HepG2 (cell line): ENCODE measurements around the gene SAMD5. TPM values are rescaled to one million over a fixed set of nuclear protein-coding genes. Genes with fewer than 3 reads are reported as not detected.

Experiments
- ZNF3 ChIP-seq: IDR thresholded peaks from 2 replicates; pipeline ENCODE4 v1.7.0; 2017; ENCODE audit warnings: inconsistent platforms
- ZNF850 ChIP-seq: sonication (generic); formaldehyde crosslinking; conservative IDR thresholded peaks from 2 replicates; pipeline ENCODE4 v1.9.0; 2021; ENCODE audit warnings: mild to moderate bottlenecking, missing genetic modification reagents
- polyA plus RNA-seq, 8 experiments: library from polyadenylated mRNA; depleted of rRNA in 3 of 8; stranded (reverse) in 7 of 8; unstranded in 1 of 8; fragments of >200 nt; fragmentation: Illumina TruSeq in 4 of 8; extraction: Trizol in 4 of 8; gene quantifications; 2 replicates each; pipeline versions ENCODE4 v1.2.1 to v1.2.3, GENCODE V29; 2011 to 2016; ENCODE audit warnings: low read depth in 4 of 8, missing spikeins in 1 of 8, mixed read lengths in 1 of 8; ENCODE audit not compliant: insufficient read depth in 1 of 8
- total RNA-seq, 5 experiments: library from RNA; depleted of rRNA; stranded (reverse); fragments of >200 nt; fragmentation: Illumina TruSeq; extraction: Trizol; gene quantifications; 2 replicates each; pipeline ENCODE4 v1.2.3, GENCODE V29; 2016; ENCODE audit warnings: low read depth in 1 of 5
- TF ChIP-seq, protein P1 (sequence below): IDR thresholded peaks from 2 replicates; pipeline ENCODE4 v1.6.1; 2016; ENCODE audit warnings: missing biosample characterization, missing genetic modification reagents, low read depth
- TF ChIP-seq, protein P2 (sequence below): IDR thresholded peaks from 2 replicates; pipeline ENCODE4 v1.6.1; 2018; ENCODE audit warnings: missing genetic modification reagents
- TF ChIP-seq, protein P3 (sequence below): sonication (generic); formaldehyde crosslinking; conservative IDR thresholded peaks from 2 replicates; pipeline ENCODE4 v1.4.0; 2020; ENCODE audit warnings: missing genetic modification reagents
- TF ChIP-seq, protein P4 (sequence below), 2 experiments: fragments of 450-650 bp in 1 of 2; sonication (generic) in 1 of 2; formaldehyde crosslinking in 1 of 2; IDR thresholded peaks; 2 replicates each; pipeline versions ENCODE4 v1.6.1 to v1.8.0; 2016 to 2022; ENCODE audit warnings: antibody characterized with exemption in 1 of 2, mild to moderate bottlenecking in 1 of 2, missing genetic modification reagents in 1 of 2

The SAMD5 gene
- total and polyA plus RNA-seq, 2 of the 13 experiments (the other 11 are each of a cell fraction or from before 2014, with no cell fraction given): 0.02 to 0.07 TPM

DNA sequence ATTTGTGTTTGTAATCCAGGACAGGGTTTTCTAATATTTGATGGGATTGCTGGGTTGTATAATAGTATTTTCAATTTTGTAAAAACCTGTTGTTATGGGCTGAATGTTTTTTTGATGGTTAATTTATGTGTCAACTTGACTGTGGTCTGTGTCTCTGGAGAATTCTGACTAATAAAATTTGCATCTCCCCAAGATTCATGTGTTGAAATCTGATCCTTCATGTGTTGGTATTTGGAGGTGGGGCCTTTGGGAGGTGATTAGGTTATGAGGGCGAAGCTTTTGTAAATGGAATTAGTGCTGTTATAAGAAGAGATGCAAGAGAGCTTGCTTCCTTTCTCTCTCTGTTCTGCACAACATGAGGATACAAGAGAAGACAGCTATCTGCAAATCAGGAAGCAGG is 48.7 kb upstream of the SAMD5 start (continued):
- TF ChIP-seq, protein P1, sequence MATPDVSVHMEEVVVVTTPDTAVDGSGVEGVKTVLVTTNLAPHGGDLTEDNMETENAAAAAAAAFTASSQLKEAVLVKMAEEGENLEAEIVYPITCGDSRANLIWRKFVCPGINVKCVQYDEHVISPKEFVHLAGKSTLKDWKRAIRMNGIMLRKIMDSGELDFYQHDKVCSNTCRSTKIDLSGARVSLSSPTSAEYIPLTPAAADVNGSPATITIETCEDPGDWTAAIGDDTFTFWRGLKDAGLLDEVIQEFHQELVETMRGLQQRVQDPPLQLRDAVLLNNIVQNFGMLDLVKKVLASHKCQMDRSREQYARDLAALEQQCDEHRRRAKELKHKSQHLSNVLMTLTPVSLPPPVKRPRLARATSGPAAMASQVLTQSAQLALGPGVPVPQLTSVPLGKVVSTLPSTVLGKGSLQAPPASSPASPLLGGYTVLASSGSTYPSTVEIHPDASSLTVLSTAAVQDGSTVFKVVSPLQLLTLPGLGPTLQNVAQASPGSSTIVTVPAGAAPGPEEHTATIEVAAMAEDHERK: no peak
- TF ChIP-seq, protein P2, sequence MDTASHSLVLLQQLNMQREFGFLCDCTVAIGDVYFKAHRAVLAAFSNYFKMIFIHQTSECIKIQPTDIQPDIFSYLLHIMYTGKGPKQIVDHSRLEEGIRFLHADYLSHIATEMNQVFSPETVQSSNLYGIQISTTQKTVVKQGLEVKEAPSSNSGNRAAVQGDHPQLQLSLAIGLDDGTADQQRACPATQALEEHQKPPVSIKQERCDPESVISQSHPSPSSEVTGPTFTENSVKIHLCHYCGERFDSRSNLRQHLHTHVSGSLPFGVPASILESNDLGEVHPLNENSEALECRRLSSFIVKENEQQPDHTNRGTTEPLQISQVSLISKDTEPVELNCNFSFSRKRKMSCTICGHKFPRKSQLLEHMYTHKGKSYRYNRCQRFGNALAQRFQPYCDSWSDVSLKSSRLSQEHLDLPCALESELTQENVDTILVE (CRISPR knock-in tag): no peak
- TF ChIP-seq, protein P3, sequence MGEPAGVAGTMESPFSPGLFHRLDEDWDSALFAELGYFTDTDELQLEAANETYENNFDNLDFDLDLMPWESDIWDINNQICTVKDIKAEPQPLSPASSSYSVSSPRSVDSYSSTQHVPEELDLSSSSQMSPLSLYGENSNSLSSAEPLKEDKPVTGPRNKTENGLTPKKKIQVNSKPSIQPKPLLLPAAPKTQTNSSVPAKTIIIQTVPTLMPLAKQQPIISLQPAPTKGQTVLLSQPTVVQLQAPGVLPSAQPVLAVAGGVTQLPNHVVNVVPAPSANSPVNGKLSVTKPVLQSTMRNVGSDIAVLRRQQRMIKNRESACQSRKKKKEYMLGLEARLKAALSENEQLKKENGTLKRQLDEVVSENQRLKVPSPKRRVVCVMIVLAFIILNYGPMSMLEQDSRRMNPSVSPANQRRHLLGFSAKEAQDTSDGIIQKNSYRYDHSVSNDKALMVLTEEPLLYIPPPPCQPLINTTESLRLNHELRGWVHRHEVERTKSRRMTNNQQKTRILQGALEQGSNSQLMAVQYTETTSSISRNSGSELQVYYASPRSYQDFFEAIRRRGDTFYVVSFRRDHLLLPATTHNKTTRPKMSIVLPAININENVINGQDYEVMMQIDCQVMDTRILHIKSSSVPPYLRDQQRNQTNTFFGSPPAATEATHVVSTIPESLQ (CRISPR knock-in tag): no peak
- TF ChIP-seq ZNF850 (no peak), ZNF3 (CRISPR knock-in tag) (no peak)
- TF ChIP-seq, protein P4, sequence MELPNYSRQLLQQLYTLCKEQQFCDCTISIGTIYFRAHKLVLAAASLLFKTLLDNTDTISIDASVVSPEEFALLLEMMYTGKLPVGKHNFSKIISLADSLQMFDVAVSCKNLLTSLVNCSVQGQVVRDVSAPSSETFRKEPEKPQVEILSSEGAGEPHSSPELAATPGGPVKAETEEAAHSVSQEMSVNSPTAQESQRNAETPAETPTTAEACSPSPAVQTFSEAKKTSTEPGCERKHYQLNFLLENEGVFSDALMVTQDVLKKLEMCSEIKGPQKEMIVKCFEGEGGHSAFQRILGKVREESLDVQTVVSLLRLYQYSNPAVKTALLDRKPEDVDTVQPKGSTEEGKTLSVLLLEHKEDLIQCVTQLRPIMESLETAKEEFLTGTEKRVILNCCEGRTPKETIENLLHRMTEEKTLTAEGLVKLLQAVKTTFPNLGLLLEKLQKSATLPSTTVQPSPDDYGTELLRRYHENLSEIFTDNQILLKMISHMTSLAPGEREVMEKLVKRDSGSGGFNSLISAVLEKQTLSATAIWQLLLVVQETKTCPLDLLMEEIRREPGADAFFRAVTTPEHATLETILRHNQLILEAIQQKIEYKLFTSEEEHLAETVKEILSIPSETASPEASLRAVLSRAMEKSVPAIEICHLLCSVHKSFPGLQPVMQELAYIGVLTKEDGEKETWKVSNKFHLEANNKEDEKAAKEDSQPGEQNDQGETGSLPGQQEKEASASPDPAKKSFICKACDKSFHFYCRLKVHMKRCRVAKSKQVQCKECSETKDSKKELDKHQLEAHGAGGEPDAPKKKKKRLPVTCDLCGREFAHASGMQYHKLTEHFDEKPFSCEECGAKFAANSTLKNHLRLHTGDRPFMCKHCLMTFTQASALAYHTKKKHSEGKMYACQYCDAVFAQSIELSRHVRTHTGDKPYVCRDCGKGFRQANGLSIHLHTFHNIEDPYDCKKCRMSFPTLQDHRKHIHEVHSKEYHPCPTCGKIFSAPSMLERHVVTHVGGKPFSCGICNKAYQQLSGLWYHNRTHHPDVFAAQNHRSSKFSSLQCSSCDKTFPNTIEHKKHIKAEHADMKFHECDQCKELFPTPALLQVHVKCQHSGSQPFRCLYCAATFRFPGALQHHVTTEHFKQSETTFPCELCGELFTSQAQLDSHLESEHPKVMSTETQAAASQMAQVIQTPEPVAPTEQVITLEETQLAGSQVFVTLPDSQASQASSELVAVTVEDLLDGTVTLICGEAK (IDR thresholded peaks at IDR 0.05): no peak
- TF ChIP-seq, protein P4 (CRISPR knock-in tag; IDR thresholded peaks at IDR 0.05): no peak
